ENCODE measurements around the gene CTRB1. TPM values are rescaled to one million over a fixed set of nuclear protein-coding genes. Genes with fewer than 3 reads are reported as not detected.

The CTRB1 gene
- total and polyA plus RNA-seq, 2 of the 8 experiments (the other 6 are each of a cell fraction or from before 2014, with no cell fraction given), result not detected

DNA sequence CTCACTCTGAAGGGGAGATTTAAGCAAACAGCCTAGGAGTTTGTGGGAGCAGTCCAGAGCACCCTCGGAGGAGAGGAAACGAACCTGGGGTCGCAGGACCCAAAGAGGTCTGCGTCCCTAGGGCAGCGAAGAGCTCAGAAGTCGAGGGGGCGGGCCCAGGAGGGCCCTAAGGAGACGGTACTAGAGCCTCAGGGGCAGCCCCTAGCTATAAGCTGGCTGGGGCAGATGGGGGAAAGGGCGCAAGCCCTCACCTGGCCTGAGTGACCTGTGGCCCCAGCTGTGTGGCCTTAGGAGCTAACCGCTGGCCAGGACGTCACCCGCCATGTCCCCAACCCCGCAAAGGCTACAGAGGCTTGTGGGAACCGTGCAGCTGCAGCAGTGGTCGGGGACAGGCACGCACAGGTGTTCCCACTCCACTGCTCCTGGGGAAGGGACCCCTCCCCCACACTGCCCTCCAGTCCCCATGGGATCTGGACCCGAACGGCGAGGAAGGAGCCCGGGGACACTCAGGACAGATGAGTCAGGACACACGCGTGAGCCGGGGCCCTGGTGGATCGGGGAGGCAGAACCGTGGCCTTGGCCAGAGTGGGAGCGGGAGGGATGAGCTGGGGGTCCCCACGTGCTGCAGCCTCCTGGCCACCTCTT lies 9.8 kb upstream of the CTRB1 start:
- Histone ChIP-seq H3K79me1 (ENCODE audit: low read depth, low read length) (no peaks in the 10 kb centered on the region), H4K5ac (ENCODE audit: insufficient read length, low read depth, low read length) (no peak overlapping the region), H3K79me2 (ENCODE audit: control insufficient read depth in 1 of 2, insufficient read depth in 2 of 2, low read length in 2 of 2) (no peaks in the 10 kb centered on the region), H3K27ac (ENCODE audit: low read depth, low read length) (no peak overlapping the region), H2AK5ac (ENCODE audit: low read depth, low read length) (no peak overlapping the region), H3K27me3 (replicated peaks in 1 of 4; ENCODE audit: control insufficient read depth in 3 of 4, extremely low read depth in 1 of 4, insufficient read depth in 3 of 4, low read length in 3 of 4) (no peaks in the 10 kb centered on the region), H3K4ac (replicated peaks; ENCODE audit: insufficient read length, low read depth, low read length) (no peak overlapping the region), H3K4me1 (replicated peaks in 1 of 4; ENCODE audit: control insufficient read depth in 3 of 4, insufficient read depth in 4 of 4, low read length in 3 of 4) (no peaks in the 10 kb centered on the region; a peak in 1 of 7 replicates), H4K91ac (replicated peaks; ENCODE audit: insufficient read length, low read length) (no peak overlapping the region), H2BK5ac (ENCODE audit: low read depth, low read length) (no peak overlapping the region), H3K4me3 (ENCODE audit: extremely low read depth in 1 of 4, insufficient read depth in 2 of 4, low read depth in 3 of 4, low read length in 4 of 4) (no peak overlapping the region), H3K14ac (ENCODE audit: insufficient read length) (no peak overlapping the region), H2BK12ac (ENCODE audit: low read depth, low read length) (no peak overlapping the region), H2AFZ (ENCODE audit: low read length) (no peak overlapping the region), H2BK20ac (ENCODE audit: low read length) (no peak overlapping the region), H3K36me3 (ENCODE audit: control insufficient read depth in 2 of 4, insufficient read depth in 4 of 4, low read length in 3 of 4) (no peaks in the 10 kb centered on the region), H3K56ac (replicated peaks; ENCODE audit: insufficient read length, low read depth, low read length) (no peak overlapping the region), H3K23me2 (ENCODE audit: low read depth, low read length) (no peaks in the 10 kb centered on the region), H3K23ac (ENCODE audit: insufficient read length) (no peak overlapping the region), H3K4me2 (ENCODE audit: insufficient read depth in 1 of 2, low read depth in 2 of 2, low read length in 2 of 2) (no peak overlapping the region), H2BK15ac (ENCODE audit: low read length) (no peak overlapping the region), H4K8ac (ENCODE audit: extremely low read depth, insufficient read depth, low read length) (no peak overlapping the region; the same call in 1 of the 2 replicates), H3K9me3 (ENCODE audit: insufficient read depth in 2 of 2, low read depth in 1 of 2, low read length in 1 of 2) (no peaks in the 10 kb centered on the region), H3K18ac (ENCODE audit: extremely low read depth, low read length) (no peak overlapping the region), H2BK120ac (replicated peaks; ENCODE audit: low read depth, low read length) (no peak overlapping the region), H3K9ac (replicated peaks in 1 of 4; ENCODE audit: extremely low read depth in 1 of 4, low read depth in 3 of 4, low read length in 3 of 4) (peak overlapping the region in 1 of 4 experiments; percentile 36; a peak in 2 of 7 replicates), H4K20me1 (replicated peaks in 1 of 2; ENCODE audit: control insufficient read depth in 1 of 2, insufficient read depth in 2 of 2, low read length in 2 of 2) (no peaks in the 10 kb centered on the region)
- FAIRE-seq, result no peak
- TF ChIP-seq SP2 (IDR thresholded peaks at IDR 0.05; ENCODE audit: low read length) (no peak), POLR2A (IDR thresholded peaks at IDR 0.05; ENCODE audit: control extremely low read depth in 1 of 2, low read depth in 2 of 2, low read length in 2 of 2) (no peak), CBX8 (IDR thresholded peaks at IDR 0.05; ENCODE audit: borderline replicate concordance, low read depth, low read length) (no peak)
- ChIA-PET CTCF (ENCODE audit: partially characterized antibody) (interaction anchor here (0.5 to 15.0 kb wide), 10 partner anchors 9 to 262 kb away, joined by 3 to 157 read pairs (median 3); no protein-coding TSS in a partner anchor), POLR2A (ENCODE audit: partially characterized antibody) (interaction anchor here (0.7 to 7.1 kb wide), 9 partner anchors 17 to 86 kb away, joined by 3 to 115 read pairs (median 3); no protein-coding TSS in a partner anchor)
- DNase-seq (ENCODE audit: low read depth in 1 of 2, low spot score in 2 of 2), result no peak
- WGBS, 2 experiments (ENCODE audit: extremely low coverage in 1 of 2, insufficient coverage in 1 of 2, insufficient read length in 1 of 2, insufficient replicate concordance in 2 of 2, low coverage in 1 of 2, low lambda C conversion rate in 2 of 2, missing lambda C conversion rate in 1 of 2), result 94% methylated on average over 27 of the region's 27 CpGs; no CpG with 5 or more reads in 1 of the 2 experiments
